ENCODE data around the gene UBL3.

Gene UBL3

GRCh38 chr13:29763436-29764180 is 86.8 kb downstream of the UBL3 start:
- ChIA-PET POLR2A (no interaction called here), CTCF (interaction anchor here (0.9 to 2.9 kb wide), 4 partner anchors 10 to 160 kb away, joined by 3 to 11 read pairs (median 3); no protein-coding TSS in a partner anchor)
- TF ChIP-seq, protein P1, sequence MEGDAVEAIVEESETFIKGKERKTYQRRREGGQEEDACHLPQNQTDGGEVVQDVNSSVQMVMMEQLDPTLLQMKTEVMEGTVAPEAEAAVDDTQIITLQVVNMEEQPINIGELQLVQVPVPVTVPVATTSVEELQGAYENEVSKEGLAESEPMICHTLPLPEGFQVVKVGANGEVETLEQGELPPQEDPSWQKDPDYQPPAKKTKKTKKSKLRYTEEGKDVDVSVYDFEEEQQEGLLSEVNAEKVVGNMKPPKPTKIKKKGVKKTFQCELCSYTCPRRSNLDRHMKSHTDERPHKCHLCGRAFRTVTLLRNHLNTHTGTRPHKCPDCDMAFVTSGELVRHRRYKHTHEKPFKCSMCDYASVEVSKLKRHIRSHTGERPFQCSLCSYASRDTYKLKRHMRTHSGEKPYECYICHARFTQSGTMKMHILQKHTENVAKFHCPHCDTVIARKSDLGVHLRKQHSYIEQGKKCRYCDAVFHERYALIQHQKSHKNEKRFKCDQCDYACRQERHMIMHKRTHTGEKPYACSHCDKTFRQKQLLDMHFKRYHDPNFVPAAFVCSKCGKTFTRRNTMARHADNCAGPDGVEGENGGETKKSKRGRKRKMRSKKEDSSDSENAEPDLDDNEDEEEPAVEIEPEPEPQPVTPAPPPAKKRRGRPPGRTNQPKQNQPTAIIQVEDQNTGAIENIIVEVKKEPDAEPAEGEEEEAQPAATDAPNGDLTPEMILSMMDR (IDR thresholded peaks at IDR 0.05; ENCODE audit: control extremely low read depth, extremely low read depth, low read depth, missing control alignments): no peak
- no peak for DNase-seq (ENCODE audit: extremely low spot score)

GRCh38 chr13:29761815-29762214 is 88.6 kb downstream of the UBL3 start:
- DNase-seq (ENCODE audit: extremely low spot score): no peak
- ChIA-PET POLR2A (no interaction called here), CTCF (interaction anchor here (0.8 to 6.4 kb wide), 6 partner anchors 9 to 380 kb away, joined by 3 to 42 read pairs (median 8); no protein-coding TSS in a partner anchor)
- TF ChIP-seq, protein P1 (IDR thresholded peaks at IDR 0.05; ENCODE audit: control extremely low read depth, extremely low read depth, low read depth, missing control alignments): no peak

- ChIA-PET POLR2A (no interaction called here), CTCF (interaction anchor here (0.8 to 6.4 kb wide), 5 partner anchors 9 to 352 kb away, joined by 3 to 42 read pairs (median 11); no protein-coding TSS in a partner anchor)
- TF ChIP-seq, protein P1 (IDR thresholded peaks at IDR 0.05; ENCODE audit: control extremely low read depth, extremely low read depth, low read depth, missing control alignments): no peak
- DNase-seq (ENCODE audit: extremely low spot score): no peak
These were observed 89.3 kb downstream of the UBL3 start for GRCh38 chr13:29761160-29761559.

- POLR2A ChIA-PET: no interaction called here
- TF ChIP-seq, protein P1 (IDR thresholded peaks at IDR 0.05; ENCODE audit: control extremely low read depth, extremely low read depth, low read depth, missing control alignments): no peak
- DNase-seq (ENCODE audit: extremely low spot score): no peak
- CTCF ChIA-PET: interaction anchor here (1.8 to 6.4 kb wide), 4 partner anchors 10 to 353 kb away, joined by 3 to 42 read pairs (median 15); no protein-coding TSS in a partner anchor
These were observed 89.9 kb downstream of the UBL3 start for GRCh38 chr13:29760544-29760943.

DNA sequence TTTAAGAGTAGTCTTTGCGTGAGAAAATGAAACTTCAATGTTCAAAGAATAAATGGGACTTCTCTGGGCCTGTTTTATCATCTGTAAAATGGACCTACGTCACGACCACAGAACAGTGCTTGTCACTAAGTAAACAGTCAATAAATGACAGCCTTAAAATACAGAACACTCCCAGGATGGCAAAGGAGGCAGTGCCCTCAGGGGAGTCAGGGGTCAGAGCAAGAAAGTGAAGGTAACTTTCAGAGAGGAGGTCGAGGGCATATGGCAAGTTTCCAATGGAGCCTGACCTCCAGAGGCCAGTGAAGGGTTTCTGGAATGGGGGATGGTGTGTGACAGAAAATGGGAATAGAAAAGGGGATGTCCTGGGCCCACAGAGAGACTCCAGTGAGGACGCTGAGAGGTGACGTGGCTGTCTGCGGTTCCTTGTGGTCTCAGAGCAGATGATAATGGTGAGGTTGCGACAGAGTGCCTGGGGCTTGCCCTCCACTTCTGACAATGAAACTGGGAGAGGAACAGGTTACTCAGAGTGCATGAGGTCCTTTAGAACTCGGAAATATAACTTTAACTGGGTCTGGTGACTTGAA is 91.8 kb downstream of the UBL3 start:
- TF ChIP-seq, protein P1 (IDR thresholded peaks at IDR 0.05; ENCODE audit: control extremely low read depth, extremely low read depth, low read depth, missing control alignments): no peak
- ChIA-PET CTCF (interaction anchor here (1.6 to 6.4 kb wide), 6 partner anchors 8 to 356 kb away, joined by 3 to 42 read pairs (median 12); no protein-coding TSS in a partner anchor), POLR2A (interaction anchor here (0.5 kb wide), 1 partner anchor 1347 kb away, joined by 7 read pairs; no protein-coding TSS in a partner anchor)
- DNase-seq (ENCODE audit: extremely low spot score): peak; percentile 69

DNA sequence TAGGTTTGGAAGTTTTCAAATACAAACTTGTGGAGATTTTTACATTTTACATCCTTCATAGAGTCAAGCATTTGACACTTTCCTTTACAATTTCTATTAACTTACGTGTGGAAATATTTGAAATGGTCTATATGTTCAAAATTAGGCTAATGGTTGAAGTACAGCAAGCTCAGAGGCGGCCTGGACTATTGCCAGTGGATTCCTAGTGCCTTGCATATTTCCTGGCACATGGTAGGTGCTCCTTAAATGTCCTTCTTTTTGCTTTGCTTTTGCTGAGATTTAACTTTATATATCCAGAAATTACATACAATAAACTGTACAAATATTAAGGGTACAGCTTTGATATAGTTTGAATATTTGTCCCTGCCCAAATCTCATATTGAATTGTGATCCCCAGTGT is 93.9 kb downstream of the UBL3 start:
- CTCF ChIA-PET: interaction anchor here (0.9 to 6.4 kb wide), 6 partner anchors 12 to 1109 kb away, joined by 3 to 42 read pairs (median 4); no protein-coding TSS in a partner anchor
- TF ChIP-seq, protein P1 (IDR thresholded peaks at IDR 0.05; ENCODE audit: control extremely low read depth, extremely low read depth, low read depth, missing control alignments): no peak
- DNase-seq (ENCODE audit: extremely low spot score): no peak
- POLR2A ChIA-PET: no interaction called here

Measured in GM10248 (cell line).